Right ventricle myocardium superior (tissue), 1 donor: ENCODE data around the gene RAI1. TPM values are rescaled to one million over a fixed set of nuclear protein-coding genes. Genes with fewer than 3 reads are reported as not detected.

Experiments
- ATAC-seq: fragments of 200-7000 bp; cut with Tn5 transposase; one replicate; pipeline ENCODE4 v1.9.1; 2020; ENCODE audit warnings: mild to moderate bottlenecking; ENCODE audit not compliant: poor library complexity
- DNase-seq: peaks from one replicate; pipeline ENCODE4 v3.0.0-alpha.2; 2020
- intact Hi-C: fragments of 100-400 bp; cut with DNase I; formaldehyde crosslinking; loops from one replicate; pipeline ENCODE4 v1.11.2; 2022
- total RNA-seq: library from RNA; stranded (reverse); fragmentation: NEBNext Ultra II Directional; extraction: Animal tissue kit (Norgen Biotek cat#: 25700); gene quantifications from one replicate; pipeline ENCODE4 v1.2.1, GENCODE V29; 2021
- donor health status: DM: no; HTN: yes; CAD: no; lungs with severe emphysema.

RAI1 gene
- total RNA-seq, 1 donor from 2014 or later: 28.3 TPM

GRCh38 chr17:17783116-17783824, 102.0 kb downstream of the RAI1 start:
- intact Hi-C loops: no loop called here
- ATAC-seq (peak; percentile 65), DNase-seq (peak; percentile 79)

GRCh38 chr17:17783825-17784656, 102.8 kb downstream of the RAI1 start:
- ATAC-seq (peak; percentile 10), DNase-seq (peak; percentile 71)
- intact Hi-C loops: no loop called here

GRCh38 chr17:17784657-17785267, 103.5 kb downstream of the RAI1 start:
- intact Hi-C loops: no loop called here
- DNase-seq (no peak), ATAC-seq (no peak)

- no peak for ATAC-seq
- DNase-seq: no peak
- intact Hi-C loops: no loop called here
Observed at GRCh38 chr17:17785407-17785806, 104.1 kb downstream of the RAI1 start.

- no peak for DNase-seq
- intact Hi-C loops: no loop called here
- ATAC-seq: no peak
Observed at GRCh38 chr17:17786998-17787397, 105.7 kb downstream of the RAI1 start.

- DNase-seq: no peak
- intact Hi-C loops: no loop called here
- no peak for ATAC-seq
Observed at GRCh38 chr17:17787568-17787967, 106.3 kb downstream of the RAI1 start.

GRCh38 chr17:17788967-17789366, 107.7 kb downstream of the RAI1 start:
- intact Hi-C loops: no loop called here
- DNase-seq (no peak), ATAC-seq (no peak)

GRCh38 chr17:17789410-17789809, 108.2 kb downstream of the RAI1 start:
- intact Hi-C loops: no loop called here
- DNase-seq: no peak
- no peak for ATAC-seq

- intact Hi-C loops: no loop called here
- no peak for DNase-seq
- no peak for ATAC-seq
Observed at GRCh38 chr17:17789828-17790636, 108.8 kb downstream of the RAI1 start.

GRCh38 chr17:17790637-17791464, 109.6 kb downstream of the RAI1 start:
- no peak for DNase-seq
- no peak for ATAC-seq
- intact Hi-C loops: no loop called here

- intact Hi-C loops: no loop called here
- ATAC-seq (peak; percentile 1), DNase-seq (no peak)
Observed at GRCh38 chr17:17792037-17792550, 110.8 kb downstream of the RAI1 start.

GRCh38 chr17:17792551-17793377, 111.5 kb downstream of the RAI1 start:
- ATAC-seq (peak; percentile 68), DNase-seq (peak; percentile 75)
- intact Hi-C loops: no loop called here

- DNase-seq: peak; percentile 78
- ATAC-seq: peak; percentile 66
- intact Hi-C loops: no loop called here
Observed at GRCh38 chr17:17793378-17794214, 112.3 kb downstream of the RAI1 start.

- intact Hi-C loops: no loop called here
- DNase-seq (no peak), ATAC-seq (no peak)
Observed at GRCh38 chr17:17794382-17794781, 113.1 kb downstream of the RAI1 start.

- ATAC-seq (no peak), DNase-seq (no peak)
- intact Hi-C loops: no loop called here
Observed at GRCh38 chr17:17795296-17795695, 114.0 kb downstream of the RAI1 start.
